Measurements from ENCODE around the gene DTNB.
A peak's percentile ranks its signal among the peaks of the same experiment; 100 is the strongest.
"Not testable (repeated sequence)": the region's sequence is repeated elsewhere in the genome, so short reads cannot be mapped to it uniquely, and the experiment has no call there.

Gene DTNB

GRCh38 chr2:25665429-25665828, 7.9 kb downstream of the DTNB start:
- not testable (repeated sequence) for H3K4me3 Mint-ChIP-seq; H3K9me3 Mint-ChIP-seq; H3K27me3 Mint-ChIP-seq; ATAC-seq; H3K36me3 Mint-ChIP-seq (ENCODE audit: low read depth); DNase-seq; H3K27ac Mint-ChIP-seq
- H3K4me1 Mint-ChIP-seq: peaks cover 18% of the 10 kb centered on the region

GRCh38 chr2:25664965-25665307, 8.4 kb downstream of the DTNB start:
- Mint-ChIP-seq H3K36me3 (ENCODE audit: low read depth) (no peaks in the 10 kb centered on the region), H3K9me3 (no peaks in the 10 kb centered on the region), H3K27ac (no peak overlapping the region), H3K4me1 (peaks cover 16% of the 10 kb centered on the region), H3K27me3 (no peaks in the 10 kb centered on the region), H3K4me3 (no peak overlapping the region)
- no peak for ATAC-seq
- no peak for DNase-seq

GRCh38 chr2:25664183-25664964, 9.0 kb downstream of the DTNB start:
- H3K4me3 Mint-ChIP-seq: no peak overlapping the region
- no peaks in the 10 kb centered on the region for H3K9me3 Mint-ChIP-seq
- DNase-seq: peak; percentile 34
- no peak overlapping the region for H3K27ac Mint-ChIP-seq
- H3K36me3 Mint-ChIP-seq (ENCODE audit: low read depth): no peaks in the 10 kb centered on the region
- peaks cover 16% of the 10 kb centered on the region for H3K4me1 Mint-ChIP-seq
- H3K27me3 Mint-ChIP-seq: no peaks in the 10 kb centered on the region
- ATAC-seq: peak; percentile 52

GRCh38 chr2:25655316-25655715, 18.1 kb downstream of the DTNB start:
- H3K4me3 Mint-ChIP-seq: no peak overlapping the region
- no peak for ATAC-seq
- no peaks in the 10 kb centered on the region for H3K9me3 Mint-ChIP-seq
- H3K36me3 Mint-ChIP-seq (ENCODE audit: low read depth): peaks cover 1% of the 10 kb centered on the region
- H3K27me3 Mint-ChIP-seq: no peaks in the 10 kb centered on the region
- peaks cover 10% of the 10 kb centered on the region for H3K4me1 Mint-ChIP-seq
- DNase-seq: no peak
- H3K27ac Mint-ChIP-seq: no peak overlapping the region

GRCh38 chr2:25654801-25655200, 18.6 kb downstream of the DTNB start:
- Mint-ChIP-seq H3K27me3 (no peaks in the 10 kb centered on the region), H3K4me3 (no peak overlapping the region), H3K9me3 (no peaks in the 10 kb centered on the region), H3K4me1 (peaks cover 10% of the 10 kb centered on the region), H3K36me3 (ENCODE audit: low read depth) (peaks cover 5% of the 10 kb centered on the region), H3K27ac (no peak overlapping the region)
- DNase-seq (no peak), ATAC-seq (no peak)

- Mint-ChIP-seq H3K4me1 (no peaks in the 10 kb centered on the region), H3K36me3 (ENCODE audit: low read depth) (peaks cover 5% of the 10 kb centered on the region), H3K27ac (no peak overlapping the region), H3K4me3 (no peak overlapping the region), H3K27me3 (no peaks in the 10 kb centered on the region), H3K9me3 (no peaks in the 10 kb centered on the region)
- no peak for DNase-seq
- no peak for ATAC-seq
Measured at GRCh38 chr2:25651782-25652455, 21.5 kb downstream of the DTNB start.

GRCh38 chr2:25651066-25651465, 22.3 kb downstream of the DTNB start:
- no peak overlapping the region for H3K4me3 Mint-ChIP-seq
- ATAC-seq (no peak), DNase-seq (no peak)
- no peaks in the 10 kb centered on the region for H3K4me1 Mint-ChIP-seq
- no peaks in the 10 kb centered on the region for H3K27me3 Mint-ChIP-seq
- H3K36me3 Mint-ChIP-seq (ENCODE audit: low read depth): peaks cover 5% of the 10 kb centered on the region
- no peaks in the 10 kb centered on the region for H3K9me3 Mint-ChIP-seq
- H3K27ac Mint-ChIP-seq: no peak overlapping the region

- no peak overlapping the region for H3K27ac Mint-ChIP-seq
- peaks cover 5% of the 10 kb centered on the region for H3K36me3 Mint-ChIP-seq (ENCODE audit: low read depth)
- H3K9me3 Mint-ChIP-seq: no peaks in the 10 kb centered on the region
- H3K4me3 Mint-ChIP-seq: no peak overlapping the region
- no peaks in the 10 kb centered on the region for H3K27me3 Mint-ChIP-seq
- H3K4me1 Mint-ChIP-seq: no peaks in the 10 kb centered on the region
- DNase-seq (no peak), ATAC-seq (no peak)
Measured at GRCh38 chr2:25650256-25650655, 23.1 kb downstream of the DTNB start.

GRCh38 chr2:25649786-25650185, 23.6 kb downstream of the DTNB start:
- Mint-ChIP-seq H3K4me3 (no peak overlapping the region), H3K4me1 (no peaks in the 10 kb centered on the region), H3K9me3 (no peaks in the 10 kb centered on the region), H3K27ac (no peak overlapping the region), H3K27me3 (no peaks in the 10 kb centered on the region), H3K36me3 (ENCODE audit: low read depth) (peaks cover 5% of the 10 kb centered on the region)
- no peak for ATAC-seq
- DNase-seq: no peak

- Mint-ChIP-seq H3K36me3 (ENCODE audit: low read depth) (peaks cover 11% of the 10 kb centered on the region), H3K27ac (no peak overlapping the region), H3K4me3 (no peak overlapping the region), H3K9me3 (peaks cover 3% of the 10 kb centered on the region), H3K4me1 (no peaks in the 10 kb centered on the region), H3K27me3 (no peaks in the 10 kb centered on the region)
- ATAC-seq (no peak), DNase-seq (no peak)
Measured at GRCh38 chr2:25642298-25642697, 31.1 kb downstream of the DTNB start.

- peaks cover 3% of the 10 kb centered on the region for H3K9me3 Mint-ChIP-seq
- no peak overlapping the region for H3K4me3 Mint-ChIP-seq
- H3K36me3 Mint-ChIP-seq (ENCODE audit: low read depth): peaks cover 16% of the 10 kb centered on the region
- no peaks in the 10 kb centered on the region for H3K4me1 Mint-ChIP-seq
- H3K27me3 Mint-ChIP-seq: no peaks in the 10 kb centered on the region
- DNase-seq (no peak), ATAC-seq (no peak)
- H3K27ac Mint-ChIP-seq: no peak overlapping the region
Measured at GRCh38 chr2:25639696-25640095, 33.7 kb downstream of the DTNB start.

- no peaks in the 10 kb centered on the region for H3K27me3 Mint-ChIP-seq
- H3K4me3 Mint-ChIP-seq: no peak overlapping the region
- ATAC-seq: no peak
- DNase-seq: no peak
- H3K9me3 Mint-ChIP-seq: peaks cover 3% of the 10 kb centered on the region
- H3K27ac Mint-ChIP-seq: no peak overlapping the region
- H3K36me3 Mint-ChIP-seq (ENCODE audit: low read depth): peaks cover 16% of the 10 kb centered on the region
- no peaks in the 10 kb centered on the region for H3K4me1 Mint-ChIP-seq
Measured at GRCh38 chr2:25639131-25639530, 34.2 kb downstream of the DTNB start.

- DNase-seq (no peak), ATAC-seq (no peak)
- H3K36me3 Mint-ChIP-seq (ENCODE audit: low read depth): peaks cover 15% of the 10 kb centered on the region
- no peaks in the 10 kb centered on the region for H3K4me1 Mint-ChIP-seq
- H3K27me3 Mint-ChIP-seq: no peaks in the 10 kb centered on the region
- H3K4me3 Mint-ChIP-seq: no peak overlapping the region
- peaks cover 3% of the 10 kb centered on the region for H3K9me3 Mint-ChIP-seq
- H3K27ac Mint-ChIP-seq: no peak overlapping the region
Measured at GRCh38 chr2:25635797-25636196, 37.6 kb downstream of the DTNB start.

GRCh38 chr2:25633801-25634200, 39.6 kb downstream of the DTNB start:
- not testable (repeated sequence) for ATAC-seq, H3K27me3 Mint-ChIP-seq, H3K4me1 Mint-ChIP-seq, H3K4me3 Mint-ChIP-seq, H3K9me3 Mint-ChIP-seq, DNase-seq, H3K27ac Mint-ChIP-seq
- peaks cover 15% of the 10 kb centered on the region for H3K36me3 Mint-ChIP-seq (ENCODE audit: low read depth)

GRCh38 chr2:25632396-25632795, 41.0 kb downstream of the DTNB start:
- H3K9me3 Mint-ChIP-seq: no peaks in the 10 kb centered on the region
- DNase-seq (no peak), ATAC-seq (no peak)
- H3K4me3 Mint-ChIP-seq: no peak overlapping the region
- no peak overlapping the region for H3K27ac Mint-ChIP-seq
- H3K27me3 Mint-ChIP-seq: no peaks in the 10 kb centered on the region
- no peaks in the 10 kb centered on the region for H3K4me1 Mint-ChIP-seq
- H3K36me3 Mint-ChIP-seq (ENCODE audit: low read depth): peaks cover 12% of the 10 kb centered on the region

All from activated naive CD8-positive, alpha-beta T cell treated with anti-CD3 and anti-CD28 coated beads, Interleukin-2, amount 50 U/mL, for 24 hours (primary cell).